HL-60 (cell line): ENCODE data around the gene CCDC138.

Source experiments
- CTCF ChIP-seq: IDR thresholded peaks from one replicate; pipeline ENCODE4 v1.5.1; 2011; ENCODE audit warnings: low read length, control low read depth, inconsistent platforms; ENCODE audit not compliant: insufficient read depth
- GABPA ChIP-seq: IDR thresholded peaks from 2 replicates; pipeline ENCODE4 v1.6.1; 2012; ENCODE audit warnings: low read depth
- POLR2AphosphoS5 ChIP-seq: IDR thresholded peaks from 2 replicates; pipeline ENCODE4 v1.6.1; 2012; ENCODE audit warnings: low read depth
- REST ChIP-seq: IDR thresholded peaks from 2 replicates; pipeline ENCODE4 v1.6.1; 2012; ENCODE audit warnings: low read depth; ENCODE audit not compliant: insufficient replicate concordance

GRCh38 chr2:108916122-108916795 is 129.7 kb downstream of the CCDC138 start:
- no peak for TF ChIP-seq CTCF
- no peak for TF ChIP-seq REST
- peak; percentile 53; the same call in 1 of the 2 replicates for TF ChIP-seq POLR2AphosphoS5
- no peak for TF ChIP-seq GABPA
